ENCODE measurements around the gene PTPN12.
"Not testable (repeated sequence)": the region's sequence is repeated elsewhere in the genome, so short reads cannot be mapped to it uniquely, and the experiment has no call there.

PTPN12 gene

GRCh38 chr7:77619314-77619713 is 82.2 kb downstream of the PTPN12 start:
- no peak overlapping the region for H3K9ac ChIP-seq (ENCODE audit: low read depth, low read length)
- no peaks in the 10 kb centered on the region for H3K9me3 ChIP-seq (ENCODE audit: control insufficient read depth, insufficient read depth, low read length)
- H3K4me3 ChIP-seq (ENCODE audit: low read depth, low read length): no peak overlapping the region
- H3K4me1 ChIP-seq (ENCODE audit: control insufficient read depth, insufficient read depth, low read length): peaks cover 8% of the 10 kb centered on the region
- peaks cover 12% of the 10 kb centered on the region for H3K36me3 ChIP-seq (ENCODE audit: control insufficient read depth, insufficient read depth, low read length)
- H3K27me3 ChIP-seq (ENCODE audit: control insufficient read depth, insufficient read depth, low read length): no peaks in the 10 kb centered on the region

GRCh38 chr7:77626586-77627308 is 89.7 kb downstream of the PTPN12 start:
- Histone ChIP-seq H3K9ac (ENCODE audit: low read depth, low read length) (no peak overlapping the region), H3K27me3 (ENCODE audit: control insufficient read depth, insufficient read depth, low read length) (no peaks in the 10 kb centered on the region), H3K4me1 (ENCODE audit: control insufficient read depth, insufficient read depth, low read length) (no peaks in the 10 kb centered on the region), H3K36me3 (ENCODE audit: control insufficient read depth, insufficient read depth, low read length) (peaks cover 24% of the 10 kb centered on the region), H3K9me3 (ENCODE audit: control insufficient read depth, insufficient read depth, low read length) (no peaks in the 10 kb centered on the region), H3K4me3 (ENCODE audit: low read depth, low read length) (no peak overlapping the region)

- H3K27me3 ChIP-seq (ENCODE audit: control insufficient read depth, insufficient read depth, low read length): no peaks in the 10 kb centered on the region
- H3K4me3 ChIP-seq (ENCODE audit: low read depth, low read length): no peak overlapping the region
- no peak overlapping the region for H3K9ac ChIP-seq (ENCODE audit: low read depth, low read length)
- no peaks in the 10 kb centered on the region for H3K4me1 ChIP-seq (ENCODE audit: control insufficient read depth, insufficient read depth, low read length)
- H3K36me3 ChIP-seq (ENCODE audit: control insufficient read depth, insufficient read depth, low read length): peaks cover 21% of the 10 kb centered on the region
- no peaks in the 10 kb centered on the region for H3K9me3 ChIP-seq (ENCODE audit: control insufficient read depth, insufficient read depth, low read length)
Observed at GRCh38 chr7:77627309-77627676, 90.2 kb downstream of the PTPN12 start.

GRCh38 chr7:77629797-77630196 is 92.7 kb downstream of the PTPN12 start:
- no peak overlapping the region for H3K9ac ChIP-seq (ENCODE audit: low read depth, low read length)
- no peaks in the 10 kb centered on the region for H3K4me1 ChIP-seq (ENCODE audit: control insufficient read depth, insufficient read depth, low read length)
- no peaks in the 10 kb centered on the region for H3K9me3 ChIP-seq (ENCODE audit: control insufficient read depth, insufficient read depth, low read length)
- H3K4me3 ChIP-seq (ENCODE audit: low read depth, low read length): no peak overlapping the region
- no peaks in the 10 kb centered on the region for H3K27me3 ChIP-seq (ENCODE audit: control insufficient read depth, insufficient read depth, low read length)
- H3K36me3 ChIP-seq (ENCODE audit: control insufficient read depth, insufficient read depth, low read length): peaks cover 17% of the 10 kb centered on the region

GRCh38 chr7:77631820-77632219 is 94.7 kb downstream of the PTPN12 start:
- no peak overlapping the region for H3K4me3 ChIP-seq (ENCODE audit: low read depth, low read length)
- peaks cover 11% of the 10 kb centered on the region for H3K36me3 ChIP-seq (ENCODE audit: control insufficient read depth, insufficient read depth, low read length)
- H3K27me3 ChIP-seq (ENCODE audit: control insufficient read depth, insufficient read depth, low read length): no peaks in the 10 kb centered on the region
- H3K9me3 ChIP-seq (ENCODE audit: control insufficient read depth, insufficient read depth, low read length): no peaks in the 10 kb centered on the region
- H3K4me1 ChIP-seq (ENCODE audit: control insufficient read depth, insufficient read depth, low read length): no peaks in the 10 kb centered on the region
- no peak overlapping the region for H3K9ac ChIP-seq (ENCODE audit: low read depth, low read length)

GRCh38 chr7:77644774-77645173 is 107.7 kb downstream of the PTPN12 start:
- Histone ChIP-seq H3K27me3 (ENCODE audit: control insufficient read depth, insufficient read depth, low read length) (no peaks in the 10 kb centered on the region), H3K36me3 (ENCODE audit: control insufficient read depth, insufficient read depth, low read length) (peaks cover 32% of the 10 kb centered on the region), H3K4me3 (ENCODE audit: low read depth, low read length) (no peak overlapping the region), H3K9me3 (ENCODE audit: control insufficient read depth, insufficient read depth, low read length) (no peaks in the 10 kb centered on the region), H3K9ac (ENCODE audit: low read depth, low read length) (no peak overlapping the region), H3K4me1 (ENCODE audit: control insufficient read depth, insufficient read depth, low read length) (no peaks in the 10 kb centered on the region)

- Histone ChIP-seq H3K4me1 (ENCODE audit: control insufficient read depth, insufficient read depth, low read length) (no peaks in the 10 kb centered on the region), H3K36me3 (ENCODE audit: control insufficient read depth, insufficient read depth, low read length) (peaks cover 12% of the 10 kb centered on the region), H3K9ac (ENCODE audit: low read depth, low read length) (no peak overlapping the region), H3K4me3 (ENCODE audit: low read depth, low read length) (no peak overlapping the region), H3K27me3 (ENCODE audit: control insufficient read depth, insufficient read depth, low read length) (no peaks in the 10 kb centered on the region), H3K9me3 (ENCODE audit: control insufficient read depth, insufficient read depth, low read length) (no peaks in the 10 kb centered on the region)
Observed at GRCh38 chr7:77648742-77649338, 111.7 kb downstream of the PTPN12 start.

- peaks cover 10% of the 10 kb centered on the region for H3K36me3 ChIP-seq (ENCODE audit: control insufficient read depth, insufficient read depth, low read length)
- H3K4me3 ChIP-seq (ENCODE audit: low read depth, low read length): no peak overlapping the region
- H3K9me3 ChIP-seq (ENCODE audit: control insufficient read depth, insufficient read depth, low read length): no peaks in the 10 kb centered on the region
- H3K4me1 ChIP-seq (ENCODE audit: control insufficient read depth, insufficient read depth, low read length): no peaks in the 10 kb centered on the region
- H3K9ac ChIP-seq (ENCODE audit: low read depth, low read length): no peak overlapping the region
- H3K27me3 ChIP-seq (ENCODE audit: control insufficient read depth, insufficient read depth, low read length): no peaks in the 10 kb centered on the region
Observed at GRCh38 chr7:77649716-77650349, 112.7 kb downstream of the PTPN12 start.

- no peaks in the 10 kb centered on the region for H3K27me3 ChIP-seq (ENCODE audit: control insufficient read depth, insufficient read depth, low read length)
- H3K36me3 ChIP-seq (ENCODE audit: control insufficient read depth, insufficient read depth, low read length): peaks cover 7% of the 10 kb centered on the region
- H3K4me3 ChIP-seq (ENCODE audit: low read depth, low read length): no peak overlapping the region
- H3K9me3 ChIP-seq (ENCODE audit: control insufficient read depth, insufficient read depth, low read length): no peaks in the 10 kb centered on the region
- H3K9ac ChIP-seq (ENCODE audit: low read depth, low read length): no peak overlapping the region
- H3K4me1 ChIP-seq (ENCODE audit: control insufficient read depth, insufficient read depth, low read length): no peaks in the 10 kb centered on the region
Observed at GRCh38 chr7:77651575-77652162, 114.6 kb downstream of the PTPN12 start.

- not testable (repeated sequence) for H3K9ac ChIP-seq (ENCODE audit: low read depth, low read length); H3K27me3 ChIP-seq (ENCODE audit: control insufficient read depth, insufficient read depth, low read length); H3K36me3 ChIP-seq (ENCODE audit: control insufficient read depth, insufficient read depth, low read length); H3K9me3 ChIP-seq (ENCODE audit: control insufficient read depth, insufficient read depth, low read length); H3K4me1 ChIP-seq (ENCODE audit: control insufficient read depth, insufficient read depth, low read length); H3K4me3 ChIP-seq (ENCODE audit: low read depth, low read length)
Observed at GRCh38 chr7:77652826-77653225, 115.7 kb downstream of the PTPN12 start.

- Histone ChIP-seq H3K4me1 (ENCODE audit: control insufficient read depth, insufficient read depth, low read length) (no peaks in the 10 kb centered on the region), H3K36me3 (ENCODE audit: control insufficient read depth, insufficient read depth, low read length) (peaks cover 7% of the 10 kb centered on the region), H3K4me3 (ENCODE audit: low read depth, low read length) (no peak overlapping the region), H3K27me3 (ENCODE audit: control insufficient read depth, insufficient read depth, low read length) (no peaks in the 10 kb centered on the region), H3K9me3 (ENCODE audit: control insufficient read depth, insufficient read depth, low read length) (no peaks in the 10 kb centered on the region), H3K9ac (ENCODE audit: low read depth, low read length) (no peak overlapping the region)
Observed at GRCh38 chr7:77653572-77653971, 116.5 kb downstream of the PTPN12 start.

- Histone ChIP-seq H3K4me1 (ENCODE audit: control insufficient read depth, insufficient read depth, low read length) (no peaks in the 10 kb centered on the region), H3K9me3 (ENCODE audit: control insufficient read depth, insufficient read depth, low read length) (no peaks in the 10 kb centered on the region), H3K27me3 (ENCODE audit: control insufficient read depth, insufficient read depth, low read length) (no peaks in the 10 kb centered on the region), H3K9ac (ENCODE audit: low read depth, low read length) (no peak overlapping the region), H3K36me3 (ENCODE audit: control insufficient read depth, insufficient read depth, low read length) (peaks cover 7% of the 10 kb centered on the region), H3K4me3 (ENCODE audit: low read depth, low read length) (no peak overlapping the region)
Observed at GRCh38 chr7:77655356-77655755, 118.3 kb downstream of the PTPN12 start.

Data from iPS-15b (cell line).